SK-N-SH (cell line): ENCODE results near the gene AP4B1. TPM values are rescaled to one million over a fixed set of nuclear protein-coding genes. Genes with fewer than 3 reads are reported as not detected.

Source experiments
- CTCF ChIA-PET: fragments of 300-600, 350-600 bp; formaldehyde crosslinking; extraction: SDS; loops from one replicate; lab custom pipeline; 2021; lab: Yijun Ruan, JAX
- POLR2A ChIA-PET: fragments of 350-600 bp; sonication (Branson Sonifier 250); formaldehyde crosslinking; extraction: SDS; loops from one replicate; lab custom pipeline; 2020; ENCODE audit warnings: antibody characterized with exemption, inconsistent platforms; lab: Yijun Ruan, JAX
- DNase-seq: peaks from one replicate; pipeline ENCODE4 v3.0.0; 2012
- H2AFZ ChIP-seq: fragments of 200-600 bp; sonication (generic); 2 replicates; pipeline ENCODE4 v1.8.1; 2016; ENCODE audit warnings: antibody characterized with exemption, mild to moderate bottlenecking, low read depth
- H3F3A ChIP-seq: fragments of 200-600 bp; sonication (generic); replicated peaks from 2 replicates; pipeline ENCODE3; 2016; ENCODE audit warnings: antibody characterized with exemption, mild to moderate bottlenecking; ENCODE audit not compliant: insufficient read depth
- H3K27ac ChIP-seq, 2 experiments: fragments of 200-500 bp in 1 of 2; fragments of 200-600 bp in 1 of 2; sonication (Bioruptor generic) in 1 of 2; sonication (generic), shearing (Covaris generic) in 1 of 2; 2 replicates each; pipeline versions ENCODE4 v1.5.1 to v1.6.1; 2014 to 2016; ENCODE audit warnings: low read depth in 2 of 2, inconsistent platforms in 1 of 2, low read length in 1 of 2, mild to moderate bottlenecking in 1 of 2, mixed read lengths in 1 of 2
- H3K27me3 ChIP-seq: fragments of 200-600 bp; sonication (generic), shearing (Covaris generic); 2 replicates; pipeline ENCODE4 v1.6.1; 2016; ENCODE audit warnings: mixed run types; ENCODE audit not compliant: insufficient read depth
- H3K36me3 ChIP-seq, 2 experiments: fragments of 200-500 bp in 1 of 2; fragments of 200-600 bp in 1 of 2; sonication (Bioruptor generic) in 1 of 2; sonication (generic) in 1 of 2; replicated peaks in 1 of 2; 2 replicates each; pipeline versions ENCODE3 to v1.5.1; 2014 to 2016; ENCODE audit warnings: low read length in 1 of 2, mild to moderate bottlenecking in 1 of 2; ENCODE audit not compliant: insufficient read depth in 2 of 2, control insufficient read depth in 1 of 2
- H3K4me1 ChIP-seq, 2 experiments: fragments of 200-500 bp in 1 of 2; fragments of 200-600 bp in 1 of 2; sonication (Bioruptor generic) in 1 of 2; sonication (generic), shearing (Covaris generic) in 1 of 2; 2 replicates each; pipeline versions ENCODE4 v1.5.1 to v1.6.1; 2014 to 2016; ENCODE audit warnings: low read depth in 1 of 2, low read length in 1 of 2, mixed run types in 1 of 2; ENCODE audit not compliant: insufficient read depth in 2 of 2, control insufficient read depth in 1 of 2
- H3K4me2 ChIP-seq: fragments of 200-600 bp; sonication (generic), shearing (Covaris generic); 2 replicates; pipeline ENCODE4 v1.6.1; 2017; ENCODE audit warnings: mixed run types
- H3K4me3 ChIP-seq, 2 experiments: fragments of 200-500 bp in 1 of 2; fragments of 200-600 bp in 1 of 2; sonication (Bioruptor generic) in 1 of 2; sonication (generic), shearing (Covaris generic) in 1 of 2; 2 replicates each; pipeline versions ENCODE4 v1.5.1 to v1.8.1; 2014 to 2016; ENCODE audit warnings: low read depth in 2 of 2, inconsistent platforms in 1 of 2, low read length in 1 of 2, mild to moderate bottlenecking in 1 of 2, mixed read lengths in 1 of 2, moderate library complexity in 1 of 2
- H3K79me2 ChIP-seq: fragments of 200-600 bp; sonication (generic); 2 replicates; pipeline ENCODE4 v1.8.1; 2017; ENCODE audit warnings: mild to moderate bottlenecking; ENCODE audit not compliant: insufficient read depth
- H3K9ac ChIP-seq: fragments of 200-600 bp; sonication (generic); 2 replicates; pipeline ENCODE4 v1.6.1; 2017; ENCODE audit warnings: mixed run types
- H3K9me2 ChIP-seq: fragments of 200-600 bp; sonication (generic); 2 replicates; pipeline ENCODE4 v1.6.1; 2017; ENCODE audit warnings: mixed run types
- H3K9me3 ChIP-seq: fragments of 200-600 bp; sonication (generic); 2 replicates; pipeline ENCODE4 v1.6.1; 2017; ENCODE audit warnings: mixed run types, mild to moderate bottlenecking, moderate library complexity
- H4K20me1 ChIP-seq: fragments of 200-600 bp; sonication (generic); 2 replicates; pipeline ENCODE4 v1.6.1; 2017; ENCODE audit warnings: mild to moderate bottlenecking, mixed run types; ENCODE audit not compliant: insufficient read depth
- CHD2 ChIP-seq: fragments of 150-350 bp; IDR thresholded peaks from 2 replicates; pipeline ENCODE4 v1.6.1; 2018; ENCODE audit warnings: low read length; ENCODE audit not compliant: partially characterized antibody
- ELF1 ChIP-seq: IDR thresholded peaks from 2 replicates; pipeline ENCODE4 v1.4.0; 2012
- FOXJ3 ChIP-seq: sonication (generic); formaldehyde crosslinking; IDR thresholded peaks from 2 replicates; pipeline ENCODE4 v1.5.1; 2020; ENCODE audit warnings: mild to moderate bottlenecking, missing genetic modification reagents
- JUND ChIP-seq: IDR thresholded peaks from 2 replicates; pipeline ENCODE4 v1.4.0; 2012
- NFIC ChIP-seq: IDR thresholded peaks from 2 replicates; pipeline ENCODE4 v1.4.0; 2012; ENCODE audit warnings: borderline replicate concordance
- NRF1 ChIP-seq: IDR thresholded peaks from 2 replicates; pipeline ENCODE4 v1.6.1; 2012; ENCODE audit warnings: low read depth, mild to moderate bottlenecking, low read length
- RAD21 ChIP-seq: IDR thresholded peaks from 2 replicates; pipeline ENCODE4 v1.6.1; 2012; ENCODE audit warnings: mild to moderate bottlenecking, low read length
- RFX5 ChIP-seq: IDR thresholded peaks from 2 replicates; pipeline ENCODE4 v1.6.1; 2012; ENCODE audit warnings: mild to moderate bottlenecking, improper control_type of control experiment, low read length
- RXRA ChIP-seq: IDR thresholded peaks from 2 replicates; pipeline ENCODE4 v1.4.0; 2012; ENCODE audit warnings: low read depth, mild to moderate bottlenecking, borderline replicate concordance
- SMC3 ChIP-seq: IDR thresholded peaks from 2 replicates; pipeline ENCODE4 v1.6.1; 2012; ENCODE audit warnings: low read depth, low read length, improper control_type of control experiment
- TCF12 ChIP-seq: IDR thresholded peaks from 2 replicates; pipeline ENCODE4 v1.4.0; 2012
- TEAD4 ChIP-seq: IDR thresholded peaks from 2 replicates; pipeline ENCODE4 v1.4.0; 2012; ENCODE audit warnings: mild to moderate bottlenecking, borderline replicate concordance; ENCODE audit not compliant: insufficient read depth
- WGBS: methylation state at CpG from one replicate; pipeline ENCODE4 v1.1.6; 2017; ENCODE audit warnings: low lambda C conversion rate; 5-methylcytosine and 5-hydroxymethylcytosine counted together
- polyA plus RNA-seq, 3 experiments: library from polyadenylated mRNA; depleted of rRNA; stranded (reverse); fragments of >200 nt; gene quantifications; 2 replicates each; pipeline ENCODE4 v1.2.3, GENCODE V29; 2012
- TF ChIP-seq, protein P1 (sequence below): IDR thresholded peaks from 2 replicates; pipeline ENCODE4 v1.4.0; 2012; ENCODE audit warnings: low read depth, borderline replicate concordance
- TF ChIP-seq, protein P2 (sequence below): IDR thresholded peaks from 2 replicates; pipeline ENCODE4 v1.6.1; 2012; ENCODE audit warnings: mild to moderate bottlenecking, low read depth, low read length, moderate library complexity
- TF ChIP-seq, protein P3 (sequence below): IDR thresholded peaks from 2 replicates; pipeline ENCODE4 v1.4.0; 2012; ENCODE audit warnings: low read depth, borderline replicate concordance
- TF ChIP-seq, protein P4 (sequence below): fragments of 150-350 bp; IDR thresholded peaks from 2 replicates; pipeline ENCODE4 v1.6.1; 2017; ENCODE audit warnings: antibody characterized with exemption, low read length, low read depth, borderline replicate concordance

The AP4B1 gene
- polyA plus RNA-seq, 1 of the 3 experiments (the other 2 are of a cell fraction), result 11.5 TPM

DNA sequence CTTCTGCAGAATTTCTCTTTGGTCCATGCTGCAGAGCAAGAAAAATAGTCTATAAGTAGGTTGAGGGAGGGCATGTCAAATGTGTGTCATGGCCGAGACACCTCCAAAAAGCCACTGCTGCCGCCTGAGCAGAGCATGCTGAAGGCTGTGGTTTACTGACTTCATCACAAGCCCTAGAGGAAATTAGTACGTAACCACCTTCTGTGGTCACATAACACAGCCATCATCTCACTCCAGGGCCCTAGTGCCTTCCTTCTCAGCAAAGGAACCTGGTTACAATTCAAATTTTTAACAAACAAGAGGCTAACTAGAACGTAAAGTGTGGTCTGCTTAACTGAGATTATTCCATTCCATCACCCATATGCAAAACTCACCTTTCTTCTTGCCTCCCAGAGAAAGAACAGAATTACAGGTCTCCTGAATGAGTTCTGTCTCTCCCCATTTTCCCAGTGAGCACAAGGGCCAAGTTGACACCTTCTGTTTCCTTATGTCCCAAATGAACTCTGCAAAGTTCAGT lies 32.9 kb downstream of the AP4B1 start, which contains the start of gene PTPN22:
Gene PTPN22, minus strand, starts transcription at position 116 of the 517 bp plus-strand sequence.
- no peak for DNase-seq
- Histone ChIP-seq H3K4me3 (no peak within 1 kb of the TSS), H3F3A (no peaks in the 10 kb centered on the region), H3K4me2 (peak within 1 kb of the TSS; percentile 26; the same call in 1 of the 2 replicates), H2AFZ (peak within 1 kb of the TSS; percentile 53), H3K27me3 (no peaks in the 10 kb centered on the region), H3K9me2 (no peaks in the 10 kb centered on the region), H3K9ac (no peak within 1 kb of the TSS), H3K9me3 (no peaks in the 10 kb centered on the region), H3K27ac (no peak within 1 kb of the TSS), H3K36me3 (no peaks in the 10 kb centered on the region), H4K20me1 (no peaks in the 10 kb centered on the region), H3K79me2 (no peaks in the 10 kb centered on the region), H3K4me1 (peaks cover 0 to 16% of the 10 kb centered on the region in 2 experiments; a peak in 1 of 4 replicates)
- POLR2A ChIA-PET, result no interaction called here
- 72% methylated on average over 4 of the region's 4 CpGs for WGBS
- TF ChIP-seq, protein P1, sequence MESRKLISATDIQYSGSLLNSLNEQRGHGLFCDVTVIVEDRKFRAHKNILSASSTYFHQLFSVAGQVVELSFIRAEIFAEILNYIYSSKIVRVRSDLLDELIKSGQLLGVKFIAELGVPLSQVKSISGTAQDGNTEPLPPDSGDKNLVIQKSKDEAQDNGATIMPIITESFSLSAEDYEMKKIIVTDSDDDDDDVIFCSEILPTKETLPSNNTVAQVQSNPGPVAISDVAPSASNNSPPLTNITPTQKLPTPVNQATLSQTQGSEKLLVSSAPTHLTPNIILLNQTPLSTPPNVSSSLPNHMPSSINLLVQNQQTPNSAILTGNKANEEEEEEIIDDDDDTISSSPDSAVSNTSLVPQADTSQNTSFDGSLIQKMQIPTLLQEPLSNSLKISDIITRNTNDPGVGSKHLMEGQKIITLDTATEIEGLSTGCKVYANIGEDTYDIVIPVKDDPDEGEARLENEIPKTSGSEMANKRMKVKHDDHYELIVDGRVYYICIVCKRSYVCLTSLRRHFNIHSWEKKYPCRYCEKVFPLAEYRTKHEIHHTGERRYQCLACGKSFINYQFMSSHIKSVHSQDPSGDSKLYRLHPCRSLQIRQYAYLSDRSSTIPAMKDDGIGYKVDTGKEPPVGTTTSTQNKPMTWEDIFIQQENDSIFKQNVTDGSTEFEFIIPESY, result no peak
- TF ChIP-seq FOXJ3 (CRISPR knock-in tag), result no peak
- no peak for TF ChIP-seq CHD2
- TF ChIP-seq, protein P2, sequence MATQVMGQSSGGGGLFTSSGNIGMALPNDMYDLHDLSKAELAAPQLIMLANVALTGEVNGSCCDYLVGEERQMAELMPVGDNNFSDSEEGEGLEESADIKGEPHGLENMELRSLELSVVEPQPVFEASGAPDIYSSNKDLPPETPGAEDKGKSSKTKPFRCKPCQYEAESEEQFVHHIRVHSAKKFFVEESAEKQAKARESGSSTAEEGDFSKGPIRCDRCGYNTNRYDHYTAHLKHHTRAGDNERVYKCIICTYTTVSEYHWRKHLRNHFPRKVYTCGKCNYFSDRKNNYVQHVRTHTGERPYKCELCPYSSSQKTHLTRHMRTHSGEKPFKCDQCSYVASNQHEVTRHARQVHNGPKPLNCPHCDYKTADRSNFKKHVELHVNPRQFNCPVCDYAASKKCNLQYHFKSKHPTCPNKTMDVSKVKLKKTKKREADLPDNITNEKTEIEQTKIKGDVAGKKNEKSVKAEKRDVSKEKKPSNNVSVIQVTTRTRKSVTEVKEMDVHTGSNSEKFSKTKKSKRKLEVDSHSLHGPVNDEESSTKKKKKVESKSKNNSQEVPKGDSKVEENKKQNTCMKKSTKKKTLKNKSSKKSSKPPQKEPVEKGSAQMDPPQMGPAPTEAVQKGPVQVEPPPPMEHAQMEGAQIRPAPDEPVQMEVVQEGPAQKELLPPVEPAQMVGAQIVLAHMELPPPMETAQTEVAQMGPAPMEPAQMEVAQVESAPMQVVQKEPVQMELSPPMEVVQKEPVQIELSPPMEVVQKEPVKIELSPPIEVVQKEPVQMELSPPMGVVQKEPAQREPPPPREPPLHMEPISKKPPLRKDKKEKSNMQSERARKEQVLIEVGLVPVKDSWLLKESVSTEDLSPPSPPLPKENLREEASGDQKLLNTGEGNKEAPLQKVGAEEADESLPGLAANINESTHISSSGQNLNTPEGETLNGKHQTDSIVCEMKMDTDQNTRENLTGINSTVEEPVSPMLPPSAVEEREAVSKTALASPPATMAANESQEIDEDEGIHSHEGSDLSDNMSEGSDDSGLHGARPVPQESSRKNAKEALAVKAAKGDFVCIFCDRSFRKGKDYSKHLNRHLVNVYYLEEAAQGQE, result no peak
- TF ChIP-seq TEAD4, result no peak
- no peak for TF ChIP-seq SMC3
- TF ChIP-seq TCF12, result no peak
- no peak for TF ChIP-seq RXRA
- no peak for TF ChIP-seq NFIC
- no peak for TF ChIP-seq RFX5
- TF ChIP-seq, protein P3, sequence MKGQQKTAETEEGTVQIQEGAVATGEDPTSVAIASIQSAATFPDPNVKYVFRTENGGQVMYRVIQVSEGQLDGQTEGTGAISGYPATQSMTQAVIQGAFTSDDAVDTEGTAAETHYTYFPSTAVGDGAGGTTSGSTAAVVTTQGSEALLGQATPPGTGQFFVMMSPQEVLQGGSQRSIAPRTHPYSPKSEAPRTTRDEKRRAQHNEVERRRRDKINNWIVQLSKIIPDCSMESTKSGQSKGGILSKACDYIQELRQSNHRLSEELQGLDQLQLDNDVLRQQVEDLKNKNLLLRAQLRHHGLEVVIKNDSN, result no peak
- TF ChIP-seq NRF1, result no peak
- no peak for TF ChIP-seq JUND
- TF ChIP-seq ELF1, result no peak
- TF ChIP-seq RAD21, result no peak
- TF ChIP-seq, protein P4, sequence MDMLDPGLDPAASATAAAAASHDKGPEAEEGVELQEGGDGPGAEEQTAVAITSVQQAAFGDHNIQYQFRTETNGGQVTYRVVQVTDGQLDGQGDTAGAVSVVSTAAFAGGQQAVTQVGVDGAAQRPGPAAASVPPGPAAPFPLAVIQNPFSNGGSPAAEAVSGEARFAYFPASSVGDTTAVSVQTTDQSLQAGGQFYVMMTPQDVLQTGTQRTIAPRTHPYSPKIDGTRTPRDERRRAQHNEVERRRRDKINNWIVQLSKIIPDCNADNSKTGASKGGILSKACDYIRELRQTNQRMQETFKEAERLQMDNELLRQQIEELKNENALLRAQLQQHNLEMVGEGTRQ, result no peak
- CTCF ChIA-PET, result no interaction called here
